Mucosa of descending colon (tissue), 3 donors: ENCODE measurements around the gene ZNF77. TPM values are rescaled to one million over a fixed set of nuclear protein-coding genes. Genes with fewer than 3 reads are reported as not detected.
"Not testable (repeated sequence)": the region's sequence is repeated elsewhere in the genome, so short reads cannot be mapped to it uniquely, and the experiment has no call there.

Experiments used
- ATAC-seq: fragments of 200-7000 bp; cut with Tn5 transposase; one replicate; pipeline ENCODE4 v1.9.1; 2020; ENCODE audit warnings: mild to moderate bottlenecking, moderate library complexity
- DNase-seq, 3 donors: peaks; one replicate each; pipeline ENCODE4 v3.0.0-alpha.2; 2020
- H3K36me3 ChIP-seq: fragments of 200-600 bp; one replicate; pipeline ENCODE4 v1.8.0; 2021; ENCODE audit warnings: low read depth, mild to moderate bottlenecking
- H3K4me1 ChIP-seq: fragments of 200-600 bp; one replicate; pipeline ENCODE4 v1.8.0; 2021; ENCODE audit warnings: low read depth, mild to moderate bottlenecking
- H3K4me3 ChIP-seq: fragments of 200-600 bp; one replicate; pipeline ENCODE4 v1.8.0; 2021; ENCODE audit warnings: mild to moderate bottlenecking
- H3K9me3 ChIP-seq: fragments of 200-600 bp; one replicate; pipeline ENCODE4 v1.8.0; 2021; ENCODE audit warnings: mild to moderate bottlenecking
- intact Hi-C, 2 donors: fragments of 100-400 bp; cut with DNase I in 1 of 2; cut with micrococcal nuclease in 1 of 2; formaldehyde crosslinking; loops; one replicate each; pipeline versions ENCODE4 v1.11.0 to v1.11.1; 2022; cut with DNase I, micrococcal nuclease
- long read RNA-seq, 2 donors: library from polyadenylated mRNA; unstranded; transcript quantifications; one replicate each; pipeline ENCODE4 v2.0.0, GENCODE V29; 2019 to 2021
- total RNA-seq, 3 donors: library from RNA; stranded (reverse); fragmentation: NEBNext Ultra II Directional in 2 of 3; extraction: Animal tissue kit (Norgen Biotek cat#: 25700) in 2 of 3; gene quantifications; one replicate each; pipeline versions ENCODE4 v1.2.1 to v1.2.4, GENCODE V29; 2021 to 2023
- TF ChIP-seq, protein P1 (sequence below): fragments of 200-600 bp; IDR thresholded peaks from one replicate; pipeline ENCODE4 v1.8.0; 2022; ENCODE audit warnings: antibody characterized with exemption, mild to moderate bottlenecking
- donor health status: DM: no; HTN: no; CAD: no; lungs with moderate emphysema.
- donor health status: DM: no; HTN: no; CAD: no.
- donor health status: DM: no; HTN: yes; CAD: no.

The ZNF77 gene
- total RNA-seq = 1 to 10 TPM; 4.1 to 4.5 (median 4.1) TPM
- long read RNA-seq, donor 1, partial matches to known transcripts = 1 of 3 reads
- long read RNA-seq, donor 1, other reads (novel, unspliced or antisense) = 1 of 3 reads
- long read RNA-seq, donor 2, partial matches to known transcripts = 3 of 5 reads
- long read RNA-seq, donor 2, other reads (novel, unspliced or antisense) = 1 of 5 reads

DNA sequence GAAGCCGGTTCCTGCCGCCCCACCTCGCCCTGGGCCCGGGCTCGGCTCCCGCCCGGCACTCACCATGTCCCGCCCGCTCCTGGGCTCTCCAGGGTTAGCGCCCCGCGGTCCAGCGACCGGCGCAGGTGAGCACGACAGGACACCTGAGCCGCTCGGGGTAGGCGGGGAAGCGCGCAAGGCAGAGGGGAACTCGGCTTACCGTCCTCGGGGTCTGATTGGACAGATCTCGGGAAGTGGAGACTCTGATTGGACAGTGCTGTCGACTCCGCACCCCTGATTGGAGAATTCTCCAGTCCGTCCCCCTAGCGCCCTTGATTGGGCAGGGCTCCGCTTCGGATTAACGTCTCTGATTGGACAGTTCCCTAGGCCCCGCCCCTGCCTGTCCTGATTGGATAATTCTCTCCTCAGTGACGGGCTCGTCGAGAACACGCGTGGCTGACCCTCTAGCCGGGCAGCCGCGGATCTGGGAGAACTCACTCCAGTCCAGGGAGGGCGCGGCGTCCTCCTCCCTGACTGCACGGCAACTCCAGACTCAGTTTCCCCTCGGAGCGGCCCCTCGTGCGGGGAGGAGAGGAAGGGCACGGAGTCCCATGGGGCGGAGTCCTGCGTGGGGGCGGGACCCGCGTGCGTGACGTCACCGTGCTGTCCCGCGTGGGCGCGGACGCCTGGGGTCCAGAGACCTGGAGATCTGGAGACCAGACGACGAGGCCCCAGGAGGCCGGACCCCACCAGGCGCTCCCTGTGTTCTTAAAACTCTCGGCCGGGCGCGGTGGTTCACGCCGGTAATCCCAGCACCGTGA is at the start of gene ZNF77:
ZNF77 (minus strand) TSS at position 197 of the 800 bp plus-strand sequence; CDS start at position 66, 131 bp downstream.
- intact Hi-C loops = no loop called here
- TF ChIP-seq, protein P1, sequence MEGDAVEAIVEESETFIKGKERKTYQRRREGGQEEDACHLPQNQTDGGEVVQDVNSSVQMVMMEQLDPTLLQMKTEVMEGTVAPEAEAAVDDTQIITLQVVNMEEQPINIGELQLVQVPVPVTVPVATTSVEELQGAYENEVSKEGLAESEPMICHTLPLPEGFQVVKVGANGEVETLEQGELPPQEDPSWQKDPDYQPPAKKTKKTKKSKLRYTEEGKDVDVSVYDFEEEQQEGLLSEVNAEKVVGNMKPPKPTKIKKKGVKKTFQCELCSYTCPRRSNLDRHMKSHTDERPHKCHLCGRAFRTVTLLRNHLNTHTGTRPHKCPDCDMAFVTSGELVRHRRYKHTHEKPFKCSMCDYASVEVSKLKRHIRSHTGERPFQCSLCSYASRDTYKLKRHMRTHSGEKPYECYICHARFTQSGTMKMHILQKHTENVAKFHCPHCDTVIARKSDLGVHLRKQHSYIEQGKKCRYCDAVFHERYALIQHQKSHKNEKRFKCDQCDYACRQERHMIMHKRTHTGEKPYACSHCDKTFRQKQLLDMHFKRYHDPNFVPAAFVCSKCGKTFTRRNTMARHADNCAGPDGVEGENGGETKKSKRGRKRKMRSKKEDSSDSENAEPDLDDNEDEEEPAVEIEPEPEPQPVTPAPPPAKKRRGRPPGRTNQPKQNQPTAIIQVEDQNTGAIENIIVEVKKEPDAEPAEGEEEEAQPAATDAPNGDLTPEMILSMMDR = no peak

DNA sequence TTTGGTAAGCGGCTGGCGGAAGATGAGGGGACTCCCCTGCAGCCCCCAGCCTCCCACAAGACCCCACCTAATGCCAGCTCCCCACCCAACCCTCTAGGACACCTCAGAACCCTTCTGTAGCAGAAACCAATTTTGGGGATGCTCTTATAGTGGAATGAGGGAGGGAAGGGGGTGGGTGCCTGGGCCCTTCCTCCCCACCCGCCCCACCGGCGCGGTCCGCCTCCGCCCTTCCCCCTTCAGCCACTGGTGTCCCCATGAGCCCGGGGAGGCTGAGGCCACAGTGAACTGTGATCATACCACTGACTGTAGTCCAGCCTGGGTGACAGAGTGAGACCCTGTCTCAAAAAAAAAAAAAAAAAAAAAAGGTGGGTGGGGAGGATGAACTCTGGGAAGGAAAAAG is 48.8 kb upstream of the ZNF77 start:
- Histone ChIP-seq H3K36me3 (no peaks in the 10 kb centered on the region), H3K4me1 (no peaks in the 10 kb centered on the region), H3K4me3 (no peak overlapping the region), H3K9me3 (no peaks in the 10 kb centered on the region)
- intact Hi-C loops = no loop called here
- no peak for DNase-seq
- TF ChIP-seq, protein P1 = no peak
- no peak for ATAC-seq

More for the DNA sequence above, at the start of gene ZNF77:
- H3K9me3 ChIP-seq = no peaks in the 10 kb centered on the region
- ATAC-seq (peak; percentile 98), DNase-seq (peak; percentile 98 to 100 (median 99))
- H3K36me3 ChIP-seq = peaks cover 5% of the 10 kb centered on the region
- peak within 1 kb of the TSS; percentile 61 for H3K4me3 ChIP-seq
- H3K4me1 ChIP-seq = peaks cover 12% of the 10 kb centered on the region

DNA sequence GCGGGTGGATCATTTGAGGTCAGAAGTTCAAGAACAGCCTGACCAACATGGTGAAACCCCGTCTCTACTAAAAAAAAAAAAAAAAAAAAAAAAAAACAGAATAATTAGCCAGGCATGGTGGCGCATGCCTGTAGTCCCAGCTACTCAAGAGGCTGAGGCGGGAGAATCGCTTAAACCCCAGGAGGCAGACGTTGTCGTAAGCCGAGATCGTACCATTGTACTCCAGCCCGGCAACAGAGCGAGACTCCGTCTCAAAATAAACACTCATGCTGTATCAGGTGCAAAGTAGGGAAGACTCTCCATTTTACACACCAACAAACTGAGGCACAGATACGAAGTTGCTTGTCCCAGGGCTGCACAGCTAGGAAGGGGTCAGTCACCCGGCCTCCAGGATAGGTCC is 48.2 kb upstream of the ZNF77 start:
- intact Hi-C loops = no loop called here
- DNase-seq = no peak
- H3K4me1 ChIP-seq = no peaks in the 10 kb centered on the region
- no peak for ATAC-seq
- no peaks in the 10 kb centered on the region for H3K36me3 ChIP-seq
- H3K4me3 ChIP-seq = no peak overlapping the region
- TF ChIP-seq, protein P1 = no peak
- H3K9me3 ChIP-seq = no peaks in the 10 kb centered on the region

DNA sequence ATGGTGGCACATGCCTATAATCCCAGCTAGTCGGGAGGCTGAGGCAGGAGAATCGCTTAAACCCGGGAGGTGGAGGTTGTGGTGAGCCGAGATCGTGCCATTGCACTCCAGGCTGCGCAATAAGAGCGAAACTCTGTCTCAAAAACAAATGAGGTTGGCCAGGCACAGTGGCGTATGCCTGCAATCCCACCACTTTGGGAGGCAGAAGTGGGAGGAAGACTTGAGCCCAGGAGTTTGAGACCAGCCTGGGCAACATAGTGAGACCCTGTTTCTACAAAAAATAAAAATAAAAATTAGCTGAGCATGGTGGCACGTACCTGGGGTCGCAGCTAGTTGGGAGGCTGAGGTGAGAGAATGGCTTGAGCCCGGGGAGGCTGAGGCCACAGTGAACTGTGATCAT is 47.6 kb upstream of the ZNF77 start:
- H3K36me3 ChIP-seq, intact Hi-C loops, ATAC-seq, H3K9me3 ChIP-seq, H3K4me3 ChIP-seq, H3K4me1 ChIP-seq, DNase-seq: not testable (repeated sequence)

DNA sequence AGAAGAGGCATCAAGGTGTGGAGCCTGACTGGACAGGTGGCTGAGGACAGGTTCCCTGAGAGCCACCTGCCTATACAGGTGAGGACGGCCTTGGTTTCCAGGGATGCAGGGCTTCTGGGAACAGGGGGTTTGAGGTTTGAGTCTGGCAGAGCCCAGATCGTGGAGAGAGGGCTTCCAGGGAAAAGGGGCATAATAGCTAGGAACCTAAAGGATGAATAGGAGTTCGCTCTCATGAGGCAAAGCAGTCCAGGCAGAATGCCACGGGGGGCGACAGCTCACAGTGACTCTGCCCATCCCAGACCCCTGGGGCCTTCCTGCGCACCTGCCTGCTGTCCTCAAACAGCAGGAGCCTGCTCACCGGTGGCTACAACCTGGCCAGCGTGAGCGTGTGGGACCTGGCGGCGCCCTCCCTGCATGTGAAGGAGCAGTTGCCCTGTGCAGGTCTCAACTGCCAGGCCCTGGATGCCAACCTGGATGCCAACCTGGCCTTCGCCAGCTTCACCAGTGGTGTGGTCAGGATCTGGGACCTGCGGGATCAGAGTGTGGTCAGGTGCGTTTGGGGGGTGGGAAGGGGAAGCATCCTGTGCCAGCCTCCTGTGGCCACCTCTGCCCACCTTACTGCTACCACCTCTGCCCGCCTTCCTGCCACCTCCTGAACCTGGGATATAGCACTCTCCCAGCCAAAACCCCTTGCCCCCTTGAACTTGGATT is 44.6 kb upstream of the ZNF77 start:
- Histone ChIP-seq H3K9me3 (no peaks in the 10 kb centered on the region), H3K4me3 (no peak overlapping the region), H3K36me3 (no peaks in the 10 kb centered on the region), H3K4me1 (no peaks in the 10 kb centered on the region)
- DNase-seq (no peak), ATAC-seq (no peak)
- intact Hi-C loops = no loop called here
- TF ChIP-seq, protein P1 = no peak

DNA sequence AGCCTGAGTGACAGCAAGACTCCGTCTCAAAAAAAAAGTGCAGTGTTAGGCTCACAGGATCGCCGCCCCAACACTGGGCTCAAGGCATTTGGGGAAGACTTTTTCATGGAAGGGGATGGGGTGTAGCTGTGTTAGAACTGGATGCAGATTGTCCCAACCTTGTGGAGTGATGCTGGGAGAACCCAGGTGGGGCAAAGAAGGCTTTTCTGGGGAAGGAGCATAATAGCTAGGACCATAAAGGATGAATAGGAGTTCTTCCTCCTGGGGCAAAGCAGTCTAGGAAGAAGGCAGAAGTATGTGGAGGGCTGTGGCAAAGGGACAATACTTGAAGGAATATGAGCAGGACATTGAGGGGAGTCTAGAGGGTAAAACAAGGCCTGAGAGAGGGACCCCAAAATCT is 43.8 kb upstream of the ZNF77 start:
- intact Hi-C loops = no loop called here
- TF ChIP-seq, protein P1 = no peak
- Histone ChIP-seq H3K9me3 (no peaks in the 10 kb centered on the region), H3K4me1 (no peaks in the 10 kb centered on the region), H3K36me3 (no peaks in the 10 kb centered on the region), H3K4me3 (no peak overlapping the region)
- DNase-seq = no peak
- no peak for ATAC-seq
